ENCODE measurements around the gene AIG1. TPM values are rescaled to one million over a fixed set of nuclear protein-coding genes. Genes with fewer than 3 reads are reported as not detected.

Gene AIG1
- polyA plus RNA-seq, 3 donors, result 96.3 to 119 (median 108) TPM

DNA sequence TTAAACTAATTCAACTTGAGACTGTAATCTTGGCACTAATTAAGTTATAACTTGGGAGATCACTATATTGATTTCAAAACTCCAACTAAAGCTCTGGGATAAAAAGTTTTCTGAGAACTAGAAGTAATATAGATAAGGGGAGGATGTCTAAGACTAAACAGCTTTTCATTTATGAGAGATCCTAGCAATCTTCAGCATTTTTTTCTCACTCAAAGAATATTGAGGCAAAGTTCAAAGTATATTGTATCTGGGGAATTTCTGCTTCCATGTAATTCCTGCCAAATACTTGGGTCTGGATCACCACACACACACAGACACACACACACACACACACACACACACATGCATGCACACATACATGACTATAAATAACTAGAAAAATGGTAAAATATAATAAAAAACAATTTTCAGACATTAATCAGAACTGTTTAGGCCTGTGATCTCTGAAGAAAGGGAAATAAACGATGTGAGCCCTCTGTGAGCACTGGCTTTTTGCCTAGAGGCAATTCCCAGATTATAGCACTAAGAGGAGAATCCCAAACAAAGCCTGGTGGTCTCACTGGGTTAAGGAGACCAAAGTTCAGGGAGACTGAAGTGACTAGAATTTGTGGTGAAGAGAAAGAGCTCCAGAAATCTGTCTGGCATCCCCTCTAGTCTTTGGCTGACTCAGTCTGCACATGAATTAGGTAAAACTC lies 297.0 kb downstream of the AIG1 start:
- DNase-seq, result peak; percentile 54

DNA sequence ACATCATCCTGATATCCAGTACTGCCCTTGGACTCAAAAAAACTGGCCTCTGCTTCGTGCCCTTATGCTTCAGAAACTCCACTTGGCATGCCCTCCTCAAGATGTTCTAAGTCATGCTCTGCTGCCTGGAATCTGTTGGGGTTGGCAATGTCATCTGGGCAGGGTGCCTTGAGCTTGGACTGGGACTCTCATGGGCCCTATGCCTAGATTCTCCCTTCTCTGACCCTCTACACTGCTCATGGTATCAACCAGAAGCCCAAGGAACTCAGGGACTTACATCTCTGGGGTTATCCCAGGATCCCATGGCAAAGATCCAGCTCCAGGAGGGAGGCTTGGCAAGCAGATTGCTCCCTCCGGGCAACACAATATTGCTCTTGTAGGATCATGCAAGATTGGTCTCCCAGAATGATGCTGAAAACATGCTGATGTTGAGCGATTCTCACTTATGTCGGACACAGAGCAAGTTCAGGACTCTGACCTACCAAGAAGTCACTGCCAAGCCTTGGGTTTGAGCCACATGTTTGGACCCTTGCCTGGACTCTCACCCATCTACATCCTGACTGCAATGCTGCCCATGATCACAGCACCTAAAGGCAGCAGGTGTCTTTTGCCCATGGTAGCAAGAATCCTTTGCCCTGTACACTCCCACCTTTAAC lies 301.0 kb downstream of the AIG1 start:
- no peak for DNase-seq

- no peak for DNase-seq
These were observed 301.5 kb downstream of the AIG1 start for GRCh38 chr6:143362192-143362558.

GRCh38 chr6:143363299-143363698 lies 302.6 kb downstream of the AIG1 start:
- no peak for DNase-seq

DNA sequence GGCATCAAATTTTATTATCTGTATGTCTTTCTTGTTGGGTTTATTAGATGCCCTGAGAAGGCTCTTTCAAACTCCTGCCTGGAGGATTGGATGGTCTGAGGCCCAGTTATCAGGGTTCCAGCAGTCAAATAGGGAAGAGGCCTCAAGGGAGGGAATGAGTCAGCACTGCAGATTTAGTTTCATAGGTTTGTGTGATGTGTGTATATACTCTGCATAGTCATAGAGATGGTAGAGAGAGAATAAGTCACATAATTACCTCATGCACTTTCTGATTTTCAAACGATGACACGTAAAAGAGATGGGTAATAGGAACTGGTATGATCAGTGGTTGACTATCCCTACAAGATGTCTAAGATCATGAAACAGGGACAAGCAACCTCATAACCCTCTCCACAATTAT lies 307.7 kb downstream of the AIG1 start:
- DNase-seq, result no peak

DNA sequence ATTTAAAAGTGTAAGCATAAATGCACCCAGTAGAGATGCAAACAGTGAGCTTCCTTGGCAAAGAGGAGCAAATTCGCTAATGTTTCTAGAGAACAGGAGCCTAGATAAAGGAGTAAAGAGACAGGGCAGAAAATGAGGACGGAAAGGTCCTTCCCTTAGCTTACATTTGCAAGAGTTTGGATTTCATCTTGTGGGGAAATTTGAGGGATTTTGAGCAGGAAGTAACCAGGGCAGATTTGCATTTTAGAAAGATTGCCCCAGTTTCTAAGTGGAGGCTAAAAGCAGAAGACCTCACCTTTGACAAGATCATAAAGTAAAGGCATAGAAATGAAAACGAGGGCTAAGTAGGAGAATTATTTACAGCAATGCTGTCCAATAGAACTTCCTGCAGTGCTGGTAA lies 309.3 kb downstream of the AIG1 start:
- no peak for DNase-seq

DNA sequence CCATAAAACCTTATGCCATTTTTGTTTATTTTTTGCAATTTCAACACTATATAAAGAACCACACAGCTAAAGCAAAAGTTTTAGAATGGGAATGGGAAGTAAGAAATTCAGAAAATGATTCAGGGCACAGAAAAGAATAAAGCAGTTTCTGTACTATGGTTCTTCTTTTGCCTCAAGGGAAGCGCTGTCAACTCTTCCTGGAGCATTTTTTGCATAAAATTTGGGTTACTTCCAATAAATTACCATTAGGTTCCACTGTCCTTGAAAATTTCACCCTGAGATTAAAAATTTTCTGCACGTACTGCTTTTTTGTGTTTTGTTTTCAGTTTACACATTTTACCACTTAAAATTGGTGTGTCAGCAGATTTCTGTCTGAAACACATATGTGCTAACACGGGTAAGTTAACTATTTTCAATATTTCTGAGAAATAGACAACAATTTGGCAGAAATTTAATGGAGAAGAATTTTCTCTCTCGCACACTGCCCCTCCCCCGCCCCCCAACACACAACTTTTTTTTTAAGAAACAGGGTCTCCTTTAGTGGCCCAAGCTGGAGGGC lies 310.2 kb downstream of the AIG1 start:
- no peak for DNase-seq

DNA sequence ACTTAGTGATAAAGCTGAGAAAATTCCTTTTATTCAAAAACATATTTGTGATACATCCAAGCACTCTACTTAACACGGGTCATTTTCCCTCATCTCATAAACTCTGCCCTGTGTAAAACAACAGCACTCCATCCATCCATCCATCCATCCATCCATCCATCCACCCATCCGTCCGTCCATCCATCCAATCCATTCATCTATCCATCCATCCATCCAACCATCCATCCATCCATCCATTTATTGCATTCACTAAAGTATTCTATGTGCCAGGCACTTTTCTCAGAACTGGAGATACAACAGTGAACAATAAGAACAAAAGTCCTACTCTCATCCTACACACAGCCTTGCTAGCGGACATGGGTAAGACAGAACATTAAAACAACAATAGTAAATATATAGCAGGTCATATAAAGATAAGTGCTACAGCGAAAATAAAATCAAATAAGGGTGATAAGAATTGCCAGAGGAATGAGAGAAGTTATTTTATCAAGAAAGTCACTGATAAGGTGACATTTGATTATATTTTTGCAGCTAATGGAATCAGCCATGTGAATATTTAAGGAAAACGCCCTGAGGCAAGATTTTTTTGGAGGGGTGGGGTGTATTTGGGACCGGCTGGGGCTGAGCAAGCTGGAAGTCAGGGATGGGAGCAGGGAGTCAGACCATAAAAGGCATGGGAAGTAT lies 311.7 kb downstream of the AIG1 start:
- DNase-seq, result no peak

GRCh38 chr6:143374014-143374413 lies 313.3 kb downstream of the AIG1 start:
- no peak for DNase-seq

GRCh38 chr6:143375022-143375585 lies 314.4 kb downstream of the AIG1 start:
- no peak for DNase-seq

DNA sequence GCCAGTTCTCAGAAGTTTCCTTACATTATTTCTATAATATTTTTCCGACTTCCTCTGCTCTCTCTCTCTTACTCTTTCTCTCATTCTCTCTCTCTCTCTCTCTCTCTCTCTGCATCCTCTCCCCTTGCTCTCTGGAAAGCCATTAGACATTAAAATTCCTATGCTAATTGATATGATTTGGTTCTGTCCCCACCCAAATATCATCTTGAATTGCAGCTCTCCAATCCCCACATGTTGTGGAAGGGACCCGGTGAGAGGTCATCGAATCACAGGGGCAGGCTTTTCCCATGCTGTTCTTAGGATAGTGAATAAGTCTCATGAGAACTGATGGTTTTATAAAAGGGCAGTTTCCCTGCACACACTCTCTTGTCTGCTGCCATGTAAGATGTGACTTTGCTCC lies 315.7 kb downstream of the AIG1 start:
- no peak for DNase-seq

GRCh38 chr6:143376861-143377260 lies 316.2 kb downstream of the AIG1 start:
- no peak for DNase-seq

DNA sequence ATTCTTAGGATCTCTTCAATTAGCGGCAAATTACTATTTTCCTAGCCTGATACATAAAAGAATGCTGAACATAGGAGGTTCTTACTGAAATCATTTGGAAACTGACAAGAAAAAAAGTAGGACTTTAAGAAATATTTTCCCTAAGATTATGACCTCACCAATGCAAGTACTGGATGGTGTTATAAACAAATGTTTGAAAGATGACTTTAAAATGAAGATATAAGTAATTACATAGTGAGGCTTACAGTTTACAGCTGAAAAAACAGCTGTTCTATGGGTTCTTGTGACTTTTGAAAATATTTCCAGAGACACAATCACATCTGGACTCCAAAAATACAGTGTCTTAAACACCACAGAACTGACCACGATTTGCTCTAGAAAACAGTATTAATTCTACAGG lies 324.9 kb downstream of the AIG1 start:
- no peak for DNase-seq

GRCh38 chr6:143390278-143390677 lies 329.6 kb downstream of the AIG1 start:
- no peak for DNase-seq

Other genes starting within 250 kb of the AIG1 start
- gene HIVEP2, start 115.7 kb upstream of the AIG1 start, polyA plus RNA-seq (ENCODE audit: insufficient read length in 3 of 3), result 10 to 100 TPM; 10.9 to 13.4 (median 12.6) TPM